K562 (cell line): ENCODE results near the gene RAE1. TPM values are rescaled to one million over a fixed set of nuclear protein-coding genes. Genes with fewer than 3 reads are reported as not detected.

Experiments
- C11orf30 ChIP-seq: fragments of 450-650 bp; IDR thresholded peaks from 2 replicates; pipeline ENCODE4 v1.6.1; 2016; ENCODE audit warnings: low read depth, mild to moderate bottlenecking
- GTF2F1 ChIP-seq: IDR thresholded peaks from 2 replicates; pipeline ENCODE4 v1.6.1; 2011; ENCODE audit warnings: low read depth, low read length, improper control_type of control experiment
- HDAC3 ChIP-seq: fragments of 450-650 bp; IDR thresholded peaks from 2 replicates; pipeline ENCODE4 v1.6.1; 2018; ENCODE audit warnings: borderline replicate concordance, mild to moderate bottlenecking, moderate library complexity; ENCODE audit not compliant: partially characterized antibody
- JUND ChIP-seq, 2 experiments: IDR thresholded peaks; 2 replicates in 1 of 2; 3 replicates in 1 of 2; pipeline ENCODE4 v1.6.1; 2011; ENCODE audit warnings: borderline replicate concordance in 2 of 2, low read depth in 2 of 2, low read length in 2 of 2, improper control_type of control experiment in 1 of 2, missing biosample characterization in 1 of 2, missing genetic modification characterization in 1 of 2, missing genetic modification reagents in 1 of 2
- KDM4B ChIP-seq, 2 experiments: fragments of 450-650 bp in 1 of 2; sonication (generic) in 1 of 2; IDR thresholded peaks; 2 replicates each; pipeline ENCODE4 v1.6.1; 2016 to 2017; ENCODE audit warnings: borderline replicate concordance in 2 of 2, antibody characterized with exemption in 1 of 2, low read depth in 1 of 2, mild to moderate bottlenecking in 1 of 2
- MIER1 ChIP-seq: fragments of 450-650 bp; IDR thresholded peaks from 2 replicates; pipeline ENCODE4 v1.6.1; 2016; ENCODE audit warnings: antibody characterized with exemption, mild to moderate bottlenecking, low read depth
- PRPF4 ChIP-seq: fragments of 200-400 bp; formaldehyde crosslinking; IDR thresholded peaks from one replicate; pipeline ENCODE4 v1.6.1; 2017; ENCODE audit warnings: low read length, low read depth, mild to moderate bottlenecking; ENCODE audit not compliant: insufficient read depth, poor library complexity, severe bottlenecking
- RAD21 ChIP-seq, 2 experiments: fragments of 250-450 bp in 1 of 2; fragments of 450-650 bp in 1 of 2; sonication (Bioruptor Pico) in 1 of 2; formaldehyde crosslinking in 1 of 2; IDR thresholded peaks in 1 of 2; conservative IDR thresholded peaks in 1 of 2; 2 replicates each; pipeline versions ENCODE4 v1.4.0 to v1.8.0; 2020 to 2022; ENCODE audit warnings: mild to moderate bottlenecking in 2 of 2, moderate library complexity in 1 of 2
- RFX7 ChIP-seq: fragments of 250-450 bp; sonication (Bioruptor Pico); IDR thresholded peaks from 2 replicates; pipeline ENCODE4 v1.5.1; 2021; ENCODE audit warnings: mild to moderate bottlenecking
- TCF7L2 ChIP-seq: fragments of 150-350 bp; IDR thresholded peaks from 2 replicates; pipeline ENCODE4 v1.6.1; 2016; ENCODE audit warnings: low read depth, mild to moderate bottlenecking, low read length, moderate library complexity
- THRAP3 ChIP-seq: fragments of 450-650 bp; IDR thresholded peaks from 2 replicates; pipeline ENCODE4 v1.6.1; 2016; ENCODE audit warnings: mild to moderate bottlenecking, inconsistent platforms, borderline replicate concordance
- U2AF1 ChIP-seq: fragments of 200-400 bp; formaldehyde crosslinking; optimal IDR thresholded peaks from 2 replicates; pipeline ENCODE3; 2017; ENCODE audit warnings: mild to moderate bottlenecking, low read depth, low read length, moderate library complexity
- ZBTB1 ChIP-seq: sonication (generic); formaldehyde crosslinking; IDR thresholded peaks from 2 replicates; pipeline ENCODE4 v1.8.1; 2023; ENCODE audit warnings: missing genetic modification reagents, low read depth, mild to moderate bottlenecking, borderline replicate concordance
- ZNF668 ChIP-seq: fragments of 250-450 bp; sonication (Bioruptor Pico); IDR thresholded peaks from 2 replicates; pipeline ENCODE4 v1.8.0; 2022; ENCODE audit warnings: mild to moderate bottlenecking, inconsistent platforms
- ZNF707 ChIP-seq: fragments of 250-450 bp; sonication (Bioruptor Pico); conservative IDR thresholded peaks from 2 replicates; pipeline ENCODE4 v1.8.0; 2022; ENCODE audit warnings: inconsistent platforms, mild to moderate bottlenecking, moderate library complexity
- polyA plus RNA-seq, 8 experiments: library from polyadenylated mRNA; depleted of rRNA in 4 of 8; stranded (reverse) in 5 of 8; unstranded in 3 of 8; fragments of >200 nt; fragmentation: Nextera tagmentation in 2 of 8; fragmentation: Illumina TruSeq in 1 of 8; extraction: Ambion mirVana in 2 of 8; extraction: Trizol in 1 of 8; gene quantifications; 2 replicates each; pipeline versions ENCODE4 v1.2.1 to v1.2.3, GENCODE V29; 2011 to 2014; ENCODE audit warnings: inconsistent platforms in 1 of 8, missing spikeins in 1 of 8
- total RNA-seq, 7 experiments: library from RNA; depleted of rRNA in 6 of 7; stranded (reverse); fragments of >200 nt in 6 of 7; fragmentation: Illumina TruSeq in 2 of 7; extraction: Trizol in 2 of 7; gene quantifications; 2 replicates each; pipeline versions ENCODE4 v1.2.1 to v1.2.3, GENCODE V29; 2011 to 2021; ENCODE audit warnings: low replicate concordance in 1 of 7
- TF ChIP-seq, protein P1 (sequence below): IDR thresholded peaks from 2 replicates; pipeline ENCODE4 v1.6.1; 2016; ENCODE audit warnings: missing genetic modification characterization, missing compliant biosample characterization
- TF ChIP-seq, protein P2 (sequence below): fragments of 250-450 bp; sonication (Bioruptor Pico); IDR thresholded peaks from 2 replicates; pipeline ENCODE4 v1.5.0; 2021
- TF ChIP-seq, protein P3 (sequence below), 3 experiments: fragments of 200-800 bp in 1 of 3; sonication (Bioruptor generic) in 1 of 3; sonication (generic) in 1 of 3; formaldehyde crosslinking in 1 of 3; IDR thresholded peaks; 2 replicates each; pipeline versions ENCODE4 v1.6.1 to v1.8.0; 2016 to 2022; ENCODE audit warnings: mild to moderate bottlenecking in 2 of 3, missing compliant biosample characterization in 2 of 3, missing genetic modification characterization in 2 of 3, missing genetic modification reagents in 1 of 3
- TF ChIP-seq, protein P4 (sequence below): fragments of 150-350 bp; conservative IDR thresholded peaks from 2 replicates; pipeline ENCODE4 v1.6.1; 2014; ENCODE audit warnings: low read length

RAE1 gene
- total and polyA plus RNA-seq, 9 of the 15 experiments (the other 6 are each of a cell fraction or from before 2014, with no cell fraction given) = 33.7 to 248 (median 77.7) TPM

DNA sequence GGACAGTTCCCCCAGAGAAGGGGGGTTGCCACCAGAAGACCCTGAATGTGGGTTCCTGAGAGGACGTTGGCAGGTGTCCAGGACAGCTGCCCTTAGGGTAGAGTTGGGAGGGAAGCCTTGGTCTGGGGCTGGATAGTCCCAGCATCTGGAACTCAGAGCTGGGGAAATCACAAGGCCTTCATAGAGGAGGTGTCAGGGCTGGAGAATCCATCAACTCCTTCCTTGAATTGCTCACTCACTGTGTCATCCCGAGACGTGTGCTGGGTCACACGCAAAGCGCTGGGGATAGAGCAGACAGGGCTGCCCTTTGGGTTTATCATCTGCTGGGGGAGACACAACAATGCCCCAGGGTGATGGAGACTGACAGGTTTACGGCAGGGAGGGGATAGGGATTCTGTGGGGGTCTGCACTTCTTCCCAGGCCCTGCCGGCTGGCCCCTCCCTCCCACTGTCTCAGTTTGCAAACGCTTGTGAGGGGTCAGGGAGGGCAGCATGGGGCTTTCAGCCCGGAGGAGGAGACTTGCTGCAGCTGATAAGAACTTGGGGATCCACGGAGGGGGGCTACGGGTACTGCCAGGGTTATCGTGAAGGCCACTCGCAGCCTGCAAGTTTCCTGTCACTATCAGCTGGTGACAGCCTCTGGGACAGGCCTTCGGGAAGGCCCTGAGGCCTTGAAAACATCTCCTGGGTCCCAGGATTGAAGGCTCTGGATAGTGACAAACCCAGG is 58.8 kb downstream of the RAE1 start (continued):
- peak; percentile 25 to 27; a peak in 2 of 4 replicates for TF ChIP-seq RAD21 (CRISPR knock-in tag; conservative IDR thresholded peaks at IDR 0.05 in 1 of 2, IDR thresholded peaks at IDR 0.05 in 1 of 2)
- no peak for TF ChIP-seq MIER1
- TF ChIP-seq C11orf30 = peak; percentile 59
- no peak for TF ChIP-seq THRAP3
- TF ChIP-seq, protein P1, sequence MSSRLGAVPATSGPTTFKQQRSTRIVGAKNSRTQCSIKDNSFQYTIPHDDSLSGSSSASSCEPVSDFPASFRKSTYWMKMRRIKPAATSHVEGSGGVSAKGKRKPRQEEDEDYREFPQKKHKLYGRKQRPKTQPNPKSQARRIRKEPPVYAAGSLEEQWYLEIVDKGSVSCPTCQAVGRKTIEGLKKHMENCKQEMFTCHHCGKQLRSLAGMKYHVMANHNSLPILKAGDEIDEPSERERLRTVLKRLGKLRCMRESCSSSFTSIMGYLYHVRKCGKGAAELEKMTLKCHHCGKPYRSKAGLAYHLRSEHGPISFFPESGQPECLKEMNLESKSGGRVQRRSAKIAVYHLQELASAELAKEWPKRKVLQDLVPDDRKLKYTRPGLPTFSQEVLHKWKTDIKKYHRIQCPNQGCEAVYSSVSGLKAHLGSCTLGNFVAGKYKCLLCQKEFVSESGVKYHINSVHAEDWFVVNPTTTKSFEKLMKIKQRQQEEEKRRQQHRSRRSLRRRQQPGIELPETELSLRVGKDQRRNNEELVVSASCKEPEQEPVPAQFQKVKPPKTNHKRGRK (tag) = no peak
- TF ChIP-seq JUND (IDR thresholded peaks at IDR 0.05; ENCODE audit: borderline replicate concordance, low read depth, low read length) = peak; percentile 30; the same call in 1 of the 2 replicates
- peak; percentile 56; the same call in 2 of the 3 replicates for TF ChIP-seq JUND (tag; IDR thresholded peaks at IDR 0.05; ENCODE audit: borderline replicate concordance, low read depth, low read length)
- TF ChIP-seq, protein P2, sequence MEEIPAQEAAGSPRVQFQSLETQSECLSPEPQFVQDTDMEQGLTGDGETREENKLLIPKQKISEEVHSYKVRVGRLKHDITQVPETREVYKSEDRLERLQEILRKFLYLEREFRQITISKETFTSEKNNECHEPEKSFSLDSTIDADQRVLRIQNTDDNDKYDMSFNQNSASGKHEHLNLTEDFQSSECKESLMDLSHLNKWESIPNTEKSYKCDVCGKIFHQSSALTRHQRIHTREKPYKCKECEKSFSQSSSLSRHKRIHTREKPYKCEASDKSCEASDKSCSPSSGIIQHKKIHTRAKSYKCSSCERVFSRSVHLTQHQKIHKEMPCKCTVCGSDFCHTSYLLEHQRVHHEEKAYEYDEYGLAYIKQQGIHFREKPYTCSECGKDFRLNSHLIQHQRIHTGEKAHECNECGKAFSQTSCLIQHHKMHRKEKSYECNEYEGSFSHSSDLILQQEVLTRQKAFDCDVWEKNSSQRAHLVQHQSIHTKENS (CRISPR knock-in tag) = no peak
- TF ChIP-seq, protein P3, sequence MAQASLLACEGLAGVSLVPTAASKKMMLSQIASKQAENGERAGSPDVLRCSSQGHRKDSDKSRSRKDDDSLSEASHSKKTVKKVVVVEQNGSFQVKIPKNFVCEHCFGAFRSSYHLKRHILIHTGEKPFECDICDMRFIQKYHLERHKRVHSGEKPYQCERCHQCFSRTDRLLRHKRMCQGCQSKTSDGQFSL (CRISPR knock-in tag; IDR thresholded peaks at IDR 0.05) = no peak
- TF ChIP-seq, protein P3 (tag; IDR thresholded peaks at IDR 0.05) = no peak
- TF ChIP-seq TCF7L2 = no peak
- TF ChIP-seq, protein P4, sequence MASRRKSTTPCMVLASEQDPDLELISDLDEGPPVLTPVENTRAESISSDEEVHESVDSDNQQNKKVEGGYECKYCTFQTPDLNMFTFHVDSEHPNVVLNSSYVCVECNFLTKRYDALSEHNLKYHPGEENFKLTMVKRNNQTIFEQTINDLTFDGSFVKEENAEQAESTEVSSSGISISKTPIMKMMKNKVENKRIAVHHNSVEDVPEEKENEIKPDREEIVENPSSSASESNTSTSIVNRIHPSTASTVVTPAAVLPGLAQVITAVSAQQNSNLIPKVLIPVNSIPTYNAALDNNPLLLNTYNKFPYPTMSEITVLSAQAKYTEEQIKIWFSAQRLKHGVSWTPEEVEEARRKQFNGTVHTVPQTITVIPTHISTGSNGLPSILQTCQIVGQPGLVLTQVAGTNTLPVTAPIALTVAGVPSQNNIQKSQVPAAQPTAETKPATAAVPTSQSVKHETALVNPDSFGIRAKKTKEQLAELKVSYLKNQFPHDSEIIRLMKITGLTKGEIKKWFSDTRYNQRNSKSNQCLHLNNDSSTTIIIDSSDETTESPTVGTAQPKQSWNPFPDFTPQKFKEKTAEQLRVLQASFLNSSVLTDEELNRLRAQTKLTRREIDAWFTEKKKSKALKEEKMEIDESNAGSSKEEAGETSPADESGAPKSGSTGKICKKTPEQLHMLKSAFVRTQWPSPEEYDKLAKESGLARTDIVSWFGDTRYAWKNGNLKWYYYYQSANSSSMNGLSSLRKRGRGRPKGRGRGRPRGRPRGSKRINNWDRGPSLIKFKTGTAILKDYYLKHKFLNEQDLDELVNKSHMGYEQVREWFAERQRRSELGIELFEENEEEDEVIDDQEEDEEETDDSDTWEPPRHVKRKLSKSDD = no peak
- TF ChIP-seq GTF2F1 = no peak
- no peak for TF ChIP-seq KDM4B (IDR thresholded peaks at IDR 0.05; ENCODE audit: borderline replicate concordance in 2 of 2, low read depth in 1 of 2)
- TF ChIP-seq HDAC3 = peak; percentile 95
- TF ChIP-seq RFX7 = no peak
- TF ChIP-seq PRPF4 = no peak
- TF ChIP-seq ZBTB1 (CRISPR knock-in tag) = no peak
- no peak for TF ChIP-seq ZNF707
- no peak for TF ChIP-seq U2AF1
- no peak for TF ChIP-seq ZNF668 (CRISPR knock-in tag)
